NT2/D1 (cell line): Measurements from ENCODE around the gene EFNA4.

ENCODE experiments used
- DNase-seq: peaks from one replicate; pipeline ENCODE4 v3.0.0-alpha.2; 2011; ENCODE audit warnings: low read depth, low spot score
- H3K27me3 ChIP-seq: 2 replicates; pipeline ENCODE4 v1.6.0; 2011; ENCODE audit warnings: mild to moderate bottlenecking; ENCODE audit not compliant: insufficient read length, insufficient read depth
- H3K36me3 ChIP-seq: 2 replicates; pipeline ENCODE4 v1.6.1; 2011; ENCODE audit warnings: mild to moderate bottlenecking, low read length, mixed read lengths; ENCODE audit not compliant: insufficient read depth, insufficient read length
- H3K4me1 ChIP-seq: 2 replicates; pipeline ENCODE4 v1.5.1; 2011; ENCODE audit not compliant: insufficient read depth, insufficient read length
- H3K4me3 ChIP-seq: 2 replicates; pipeline ENCODE4 v1.5.1; 2011; ENCODE audit warnings: low read depth; ENCODE audit not compliant: insufficient read length
- H3K9ac ChIP-seq: 2 replicates; pipeline ENCODE4 v1.6.0; 2011; ENCODE audit warnings: low read depth; ENCODE audit not compliant: insufficient read length
- H3K9me3 ChIP-seq: 2 replicates; pipeline ENCODE4 v1.5.1; 2011; ENCODE audit warnings: mild to moderate bottlenecking, low read length; ENCODE audit not compliant: insufficient read depth
- SUZ12 ChIP-seq: IDR thresholded peaks from 2 replicates; pipeline ENCODE4 v1.6.1; 2011; ENCODE audit not compliant: insufficient read length, insufficient read depth; ENCODE audit errors: extremely low read depth
- YY1 ChIP-seq: IDR thresholded peaks from 2 replicates; pipeline ENCODE4 v1.6.1; 2011; ENCODE audit not compliant: insufficient read length, insufficient read depth
- ZNF274 ChIP-seq: IDR thresholded peaks from 2 replicates; pipeline ENCODE4 v1.6.1; 2011; ENCODE audit warnings: mild to moderate bottlenecking, low read depth, low read length

The EFNA4 gene

DNA sequence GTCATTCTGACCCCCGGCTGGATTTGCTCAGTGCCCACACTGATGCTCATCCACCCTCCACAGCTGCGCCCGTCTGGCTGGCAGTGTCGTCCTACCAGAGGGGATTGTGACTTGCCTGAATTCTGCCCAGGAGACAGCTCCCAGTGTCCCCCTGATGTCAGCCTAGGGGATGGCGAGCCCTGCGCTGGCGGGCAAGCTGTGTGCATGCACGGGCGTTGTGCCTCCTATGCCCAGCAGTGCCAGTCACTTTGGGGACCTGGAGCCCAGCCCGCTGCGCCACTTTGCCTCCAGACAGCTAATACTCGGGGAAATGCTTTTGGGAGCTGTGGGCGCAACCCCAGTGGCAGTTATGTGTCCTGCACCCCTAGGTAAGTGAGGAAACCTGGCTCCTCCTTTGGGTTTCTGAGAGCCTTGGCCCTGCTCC is 5.7 kb upstream of the EFNA4 start:
- Histone ChIP-seq H3K9ac (no peak overlapping the region), H3K4me3 (no peak overlapping the region), H3K27me3 (peaks cover 2% of the 10 kb centered on the region), H3K4me1 (peaks cover 12% of the 10 kb centered on the region), H3K9me3 (peaks cover 8% of the 10 kb centered on the region; the same call in 1 of the 2 replicates), H3K36me3 (peaks cover 75% of the 10 kb centered on the region)
- TF ChIP-seq SUZ12, result no peak
- no peak for TF ChIP-seq ZNF274
- no peak for TF ChIP-seq YY1
- DNase-seq, result no peak

DNA sequence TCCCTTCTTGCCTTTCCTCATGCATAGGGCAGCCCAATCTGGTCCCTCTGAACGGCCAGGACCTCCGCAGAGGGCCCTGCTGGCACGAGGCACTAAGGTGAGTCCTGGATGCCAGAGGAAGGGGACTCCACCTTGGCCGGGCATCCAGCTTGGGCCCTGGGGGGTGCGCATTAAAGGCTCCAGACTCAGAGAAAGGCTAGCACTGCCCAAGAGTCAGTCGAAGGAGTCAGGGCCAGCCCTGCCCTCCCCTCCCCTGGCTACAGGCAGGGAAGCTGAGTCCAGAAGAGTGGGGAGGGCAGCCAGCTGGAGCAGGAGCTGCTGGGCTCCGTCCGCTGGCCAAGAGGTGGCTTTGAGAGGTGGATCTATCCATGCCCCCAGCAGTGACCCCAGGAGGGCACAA is 2.8 kb upstream of the EFNA4 start:
- Histone ChIP-seq H3K36me3 (peaks cover 55% of the 10 kb centered on the region), H3K27me3 (peaks cover 6% of the 10 kb centered on the region), H3K4me1 (peaks cover 20% of the 10 kb centered on the region), H3K9me3 (peaks cover 8% of the 10 kb centered on the region; the same call in 1 of the 2 replicates), H3K9ac (peak overlapping the region; percentile 12), H3K4me3 (no peak overlapping the region)
- TF ChIP-seq YY1 (no peak), ZNF274 (no peak), SUZ12 (no peak)
- DNase-seq, result no peak

DNA sequence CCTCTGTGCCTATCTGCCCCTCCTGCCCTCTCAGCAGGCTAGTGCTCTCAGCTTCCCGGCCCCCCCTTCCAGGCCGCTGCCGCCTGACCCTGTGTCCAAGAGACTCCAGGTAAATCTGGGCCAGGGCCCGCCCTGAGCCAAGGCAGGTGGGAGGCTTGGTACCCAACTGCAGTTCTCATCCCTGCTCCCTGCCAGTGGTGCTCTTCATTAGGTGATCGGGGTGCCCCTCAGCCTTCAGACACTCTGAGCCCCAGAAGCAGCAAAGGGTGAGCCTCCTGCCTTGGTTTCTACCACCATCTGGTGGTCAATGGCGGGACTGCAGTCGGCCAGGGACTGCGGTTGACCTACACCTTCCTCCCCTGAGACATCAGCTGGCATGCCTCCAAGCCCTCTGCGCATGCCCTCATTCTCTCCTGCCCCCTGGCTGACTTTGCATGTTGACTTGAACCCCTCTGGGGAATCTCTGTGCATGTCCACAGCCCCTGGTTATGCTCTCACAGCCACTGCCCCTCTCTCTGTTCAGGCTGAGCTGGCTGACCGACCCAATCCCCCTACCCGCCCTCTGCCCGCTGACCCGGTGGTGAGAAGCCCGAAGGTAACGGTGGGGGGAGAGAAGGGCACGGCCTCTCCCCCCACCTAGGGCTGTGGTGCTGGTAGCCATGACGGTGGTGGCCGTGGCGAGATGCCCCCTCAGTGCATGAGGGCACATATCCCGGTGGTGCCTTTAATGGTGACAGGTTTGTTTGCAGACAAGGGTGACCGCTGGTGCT is 2.0 kb upstream of the EFNA4 start:
- Histone ChIP-seq H3K9ac (peak overlapping the region; percentile 12), H3K36me3 (peaks cover 52% of the 10 kb centered on the region), H3K4me3 (no peak overlapping the region), H3K4me1 (peaks cover 20% of the 10 kb centered on the region), H3K27me3 (peaks cover 6% of the 10 kb centered on the region), H3K9me3 (peaks cover 8% of the 10 kb centered on the region; the same call in 1 of the 2 replicates)
- no peak for TF ChIP-seq SUZ12
- no peak for TF ChIP-seq ZNF274
- TF ChIP-seq YY1, result no peak
- DNase-seq, result peak; percentile 90

DNA sequence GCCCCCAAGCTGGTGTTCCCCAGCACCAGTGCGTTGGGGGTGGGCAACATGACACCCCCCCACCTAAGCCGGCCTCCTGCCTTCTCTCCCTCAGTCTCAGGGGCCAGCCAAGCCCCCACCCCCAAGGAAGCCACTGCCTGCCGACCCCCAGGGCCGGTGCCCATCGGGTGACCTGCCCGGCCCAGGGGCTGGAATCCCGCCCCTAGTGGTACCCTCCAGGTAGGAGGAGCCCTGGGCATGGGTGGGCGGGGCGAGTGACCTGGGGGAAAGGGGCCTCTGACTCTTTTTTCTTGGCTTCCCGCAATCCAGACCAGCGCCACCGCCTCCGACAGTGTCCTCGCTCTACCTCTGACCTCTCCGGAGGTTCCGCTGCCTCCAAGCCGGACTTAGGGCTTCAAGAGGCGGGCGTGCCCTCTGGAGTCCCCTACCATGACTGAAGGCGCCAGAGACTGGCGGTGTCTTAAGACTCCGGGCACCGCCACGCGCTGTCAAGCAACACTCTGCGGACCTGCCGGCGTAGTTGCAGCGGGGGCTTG is 1.3 kb upstream of the EFNA4 start:
- Histone ChIP-seq H3K27me3 (peaks cover 6% of the 10 kb centered on the region), H3K4me1 (peaks cover 20% of the 10 kb centered on the region), H3K36me3 (peaks cover 52% of the 10 kb centered on the region), H3K9me3 (peaks cover 8% of the 10 kb centered on the region; the same call in 1 of the 2 replicates), H3K4me3 (peak overlapping the region; percentile 93), H3K9ac (peak overlapping the region; percentile 59)
- TF ChIP-seq ZNF274 (no peak), SUZ12 (no peak), YY1 (no peak)
- DNase-seq, result no peak

DNA sequence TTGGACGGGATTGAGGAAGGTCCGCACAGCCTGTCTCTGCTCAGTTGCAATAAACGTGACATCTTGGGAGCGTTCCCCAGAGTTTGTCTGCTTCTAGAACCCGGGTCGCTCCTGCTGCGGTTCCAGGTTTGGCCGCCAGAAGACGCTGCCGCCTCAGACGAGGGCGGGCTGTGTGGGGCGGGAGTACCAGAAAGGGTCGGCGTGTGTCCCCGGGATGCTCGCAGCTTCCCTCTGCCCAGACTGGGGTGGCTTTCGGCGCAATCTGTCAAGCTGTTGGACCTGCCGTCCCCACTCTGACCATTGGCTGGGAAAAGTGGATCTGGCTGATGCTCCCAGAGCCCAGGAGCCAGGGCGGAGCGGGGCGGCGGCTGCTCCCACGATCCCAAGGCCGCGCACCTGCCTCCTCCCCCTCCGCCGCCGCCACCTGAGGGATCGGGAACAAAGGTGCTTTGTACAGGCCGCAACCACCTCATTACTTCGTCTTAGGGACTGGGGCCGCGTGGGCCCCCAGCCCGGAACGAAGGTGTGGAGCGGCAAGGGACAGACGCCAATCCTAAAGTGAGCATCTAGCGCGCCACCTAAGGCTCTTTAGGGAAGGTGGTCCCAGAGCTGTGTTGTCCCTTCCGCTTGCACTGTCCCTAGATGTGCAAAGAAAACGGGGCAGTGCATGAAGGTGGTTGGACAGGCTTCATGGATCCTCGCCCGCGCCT is 683 bp upstream of the EFNA4 start:
- TF ChIP-seq SUZ12 (no peak), ZNF274 (no peak), YY1 (no peak)
- Histone ChIP-seq H3K36me3 (peaks cover 50% of the 10 kb centered on the region), H3K27me3 (peaks cover 6% of the 10 kb centered on the region), H3K4me1 (peaks cover 20% of the 10 kb centered on the region), H3K9ac (peak overlapping the region; percentile 95), H3K9me3 (peaks cover 3% of the 10 kb centered on the region; the same call in 1 of the 2 replicates), H3K4me3 (peak overlapping the region; percentile 93)
- DNase-seq, result peak; percentile 75

DNA sequence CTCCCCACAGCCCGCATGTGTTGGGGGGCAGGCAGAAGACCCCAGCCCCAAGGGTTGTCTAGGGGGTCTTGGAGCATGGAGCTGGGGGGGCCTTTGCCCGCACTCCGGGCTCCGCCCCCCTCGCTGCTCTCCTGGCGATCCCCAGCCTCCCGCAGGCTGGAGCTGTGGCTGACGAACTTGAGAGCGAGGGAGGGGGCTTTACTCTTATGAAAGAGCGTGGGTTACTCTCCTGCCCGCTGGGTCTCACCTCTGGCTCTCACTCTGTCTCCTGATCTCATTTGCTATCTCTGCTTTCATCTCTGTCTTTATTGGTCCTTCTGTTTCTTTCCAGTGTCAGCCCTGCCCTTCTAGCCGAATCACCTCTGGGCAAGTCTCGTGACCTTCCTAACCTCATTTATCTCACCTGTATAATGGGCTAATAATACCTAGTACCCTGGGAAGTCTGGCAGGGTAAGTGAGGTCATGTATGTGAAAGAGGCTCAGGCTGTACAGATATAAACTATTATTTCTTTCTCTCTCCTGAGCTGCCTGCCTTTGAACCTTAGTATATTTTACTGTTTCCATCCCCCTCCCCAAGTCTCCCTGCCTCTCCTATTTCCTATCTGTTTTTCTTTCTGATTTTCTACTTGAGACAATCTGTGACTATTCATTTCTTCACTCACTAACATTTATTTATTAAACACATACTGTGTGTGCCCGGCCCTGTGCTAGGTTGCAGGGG is 731 bp downstream of the EFNA4 start:
- peak overlapping the region; percentile 93 for H3K4me3 ChIP-seq
- no peaks in the 10 kb centered on the region for H3K9me3 ChIP-seq
- peaks cover 52% of the 10 kb centered on the region for H3K36me3 ChIP-seq
- TF ChIP-seq YY1 (no peak), SUZ12 (no peak), ZNF274 (no peak)
- DNase-seq, result no peak
- H3K27me3 ChIP-seq, result peaks cover 6% of the 10 kb centered on the region
- peak overlapping the region; percentile 95 for H3K9ac ChIP-seq
- H3K4me1 ChIP-seq, result peaks cover 28% of the 10 kb centered on the region
